GM19099 (cell line): ENCODE measurements around the gene DDX28.

ENCODE experiments used
- POLR2A ChIP-seq: IDR thresholded peaks from 3 replicates; pipeline ENCODE4 v1.6.1; 2011; ENCODE audit warnings: low read depth; ENCODE audit not compliant: insufficient read length; ENCODE audit errors: extremely low read depth

Gene DDX28

GRCh38 chr16:68049449-68049848 is 26.4 kb upstream of the DDX28 start:
- no peak for TF ChIP-seq POLR2A

GRCh38 chr16:68047987-68048386 is 25.0 kb upstream of the DDX28 start:
- no peak for TF ChIP-seq POLR2A

GRCh38 chr16:68046106-68046505 is 23.1 kb upstream of the DDX28 start:
- no peak for TF ChIP-seq POLR2A

DNA sequence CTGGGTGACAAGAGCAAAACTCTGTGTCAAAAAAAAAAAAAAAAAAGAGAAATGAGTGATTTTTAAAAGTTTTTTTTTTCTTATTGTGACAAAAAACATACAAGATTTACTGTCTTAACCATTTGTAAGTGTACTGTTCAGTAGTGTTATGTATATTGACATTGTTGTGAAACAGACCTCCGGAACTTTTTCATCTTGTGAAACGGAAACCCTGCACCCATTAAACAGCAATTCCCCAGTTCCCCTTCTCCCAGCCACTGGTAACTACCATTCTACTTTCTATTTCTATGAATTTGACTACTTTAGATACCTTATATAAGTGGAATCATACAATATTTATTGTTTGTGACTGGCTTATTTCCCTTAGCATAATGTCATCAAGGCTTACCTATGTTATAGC is 18.8 kb upstream of the DDX28 start:
- no peak for TF ChIP-seq POLR2A

DNA sequence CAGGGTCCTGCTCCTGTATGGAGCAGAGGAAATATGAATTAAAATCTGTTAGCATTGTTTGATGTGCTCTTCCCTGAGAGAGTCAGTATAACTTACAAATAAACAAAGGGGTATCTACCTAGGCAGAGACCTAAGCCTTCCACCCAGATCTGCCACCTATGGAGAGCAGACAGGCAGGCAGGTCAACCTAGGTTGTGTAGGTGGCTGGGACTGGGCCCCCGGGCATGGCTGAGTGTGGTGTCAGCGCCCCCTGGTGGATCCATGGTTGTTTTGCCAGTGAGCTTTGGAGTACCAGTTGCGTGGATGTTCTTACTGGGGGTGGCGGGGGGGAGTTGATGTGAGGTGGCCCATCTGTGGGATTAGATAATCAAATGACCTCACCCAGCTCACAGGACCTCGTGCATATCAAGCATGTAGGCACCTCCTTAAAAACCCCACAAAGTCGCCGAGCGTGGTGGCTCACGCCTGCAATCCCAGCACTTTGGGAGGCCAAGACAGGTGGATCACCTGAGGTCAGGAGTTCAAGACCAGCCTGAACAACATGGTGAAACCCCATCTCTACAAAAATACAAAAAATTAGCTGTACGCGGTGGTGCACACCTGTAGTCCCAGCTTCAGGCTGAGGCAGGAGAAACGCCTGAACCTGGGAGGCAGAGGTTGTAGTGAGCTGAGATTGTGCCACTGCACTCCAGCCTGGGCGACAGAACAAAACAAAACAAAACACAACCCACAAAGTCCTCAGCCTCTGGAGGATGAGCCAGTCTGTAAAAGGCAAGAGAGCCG is 17.7 kb upstream of the DDX28 start:
- TF ChIP-seq POLR2A = no peak

DNA sequence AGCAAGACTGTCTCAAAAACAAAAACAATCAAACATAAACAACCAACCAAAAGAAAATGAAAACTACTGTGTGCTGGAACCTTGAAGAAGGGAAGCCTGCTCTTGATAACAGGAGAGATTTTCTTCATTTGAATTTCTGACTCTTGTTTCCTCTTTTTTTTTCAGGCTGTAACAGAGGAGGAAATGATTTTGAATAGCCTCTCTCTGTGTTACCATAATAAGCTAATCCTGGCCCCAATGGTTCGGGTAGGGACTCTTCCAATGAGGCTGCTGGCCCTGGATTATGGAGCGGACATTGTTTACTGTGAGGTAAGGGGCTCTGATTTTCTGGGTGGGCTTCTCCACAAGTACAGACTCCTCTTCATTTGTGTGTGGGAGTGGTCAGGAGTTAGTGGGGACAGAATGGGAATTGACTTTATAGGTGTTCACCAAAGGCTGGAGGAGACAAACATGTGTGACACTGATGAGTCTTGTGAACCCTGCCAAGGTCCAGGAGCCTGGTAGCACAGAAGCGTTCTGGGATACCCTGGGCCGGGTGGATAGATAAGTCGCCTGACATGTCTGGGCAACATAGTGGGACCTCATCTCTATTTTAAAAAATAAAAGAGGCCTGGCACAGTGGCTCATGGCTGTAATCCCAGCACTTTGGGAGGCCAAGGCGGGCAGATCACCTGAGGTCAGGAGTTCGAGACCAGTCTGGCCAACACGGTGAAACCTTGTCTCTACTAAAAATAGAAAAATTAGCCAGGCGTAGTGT is 15.0 kb upstream of the DDX28 start:
- TF ChIP-seq POLR2A = peak; percentile 40

- no peak for TF ChIP-seq POLR2A
Measured at GRCh38 chr16:68035227-68035626, 12.2 kb upstream of the DDX28 start.

GRCh38 chr16:68033101-68033500 is 10.1 kb upstream of the DDX28 start:
- no peak for TF ChIP-seq POLR2A

GRCh38 chr16:68031951-68032350 is 8.9 kb upstream of the DDX28 start:
- TF ChIP-seq POLR2A = no peak

- TF ChIP-seq POLR2A = no peak
Measured at GRCh38 chr16:68028996-68029395, 6.0 kb upstream of the DDX28 start.

GRCh38 chr16:68022278-68022727 is 729 bp downstream of the DDX28 start:
- no peak for TF ChIP-seq POLR2A

GRCh38 chr16:68021490-68021889 is 1.5 kb downstream of the DDX28 start:
- TF ChIP-seq POLR2A = no peak

- TF ChIP-seq POLR2A = no peak
Measured at GRCh38 chr16:68019167-68019680, 3.8 kb downstream of the DDX28 start.

- no peak for TF ChIP-seq POLR2A
Measured at GRCh38 chr16:68015681-68016080, 7.4 kb downstream of the DDX28 start, which contains the start of gene DPEP2NB. TSS of gene DPEP2NB (minus strand) at chr16:68015911. CDS start at chr16:68015770, 141 bp downstream.

GRCh38 chr16:68013440-68013839 is 9.6 kb downstream of the DDX28 start:
- no peak for TF ChIP-seq POLR2A
